ENCODE results near the gene SNHG17. TPM values are rescaled to one million over a fixed set of nuclear protein-coding genes. Genes with fewer than 3 reads are reported as not detected.

SNHG17 gene
- total RNA-seq, 2 experiments from 2014 or later = 154 to 159 TPM

- CTCF ChIA-PET = no interaction called here
- H3K9me3 Mint-ChIP-seq = no peaks in the 10 kb centered on the region
- no peaks in the 10 kb centered on the region for H3K4me1 Mint-ChIP-seq (ENCODE audit: low read depth)
- DNase-seq (no peak), ATAC-seq (no peak)
- intact Hi-C loops (cut with micrococcal nuclease) = no loop called here
- no peak overlapping the region for H3K27ac Mint-ChIP-seq
- no peak for TF ChIP-seq CTCF (IDR thresholded peaks at IDR 0.05)
- H3K4me3 Mint-ChIP-seq = no peak overlapping the region
- H3K36me3 Mint-ChIP-seq (ENCODE audit: low read depth) = peaks cover 52% of the 10 kb centered on the region
- POLR2A ChIA-PET = interaction anchor here (1.3 to 2.2 kb wide), 2 partner anchors 13 to 70 kb away, joined by 3 to 6 read pairs; no protein-coding TSS in a partner anchor
- no peaks in the 10 kb centered on the region for H3K27me3 Mint-ChIP-seq
Measured at GRCh38 chr20:38407321-38407720, 27.8 kb downstream of the SNHG17 start.

DNA sequence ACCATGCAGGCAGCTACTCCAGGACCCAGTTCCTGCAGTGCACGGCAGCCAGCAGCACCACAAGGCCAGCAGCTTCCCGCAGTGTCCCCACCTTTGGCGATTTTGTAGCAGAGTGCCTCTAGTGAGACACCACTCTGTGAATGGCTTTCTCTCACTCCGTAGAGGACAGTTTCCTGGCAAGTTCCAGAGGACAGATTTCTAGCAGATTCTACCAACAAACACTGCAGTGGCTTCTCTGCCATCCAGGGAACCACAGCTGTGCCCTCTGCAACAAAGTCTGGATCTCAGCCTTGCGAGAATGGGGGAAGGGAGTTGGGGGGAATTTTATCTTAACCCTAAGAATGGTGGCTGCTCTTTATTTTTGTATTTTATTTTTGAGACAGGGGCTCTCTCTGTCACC lies 28.7 kb downstream of the SNHG17 start:
- Mint-ChIP-seq H3K4me3 (no peak overlapping the region), H3K9me3 (no peaks in the 10 kb centered on the region), H3K27me3 (no peaks in the 10 kb centered on the region), H3K4me1 (ENCODE audit: low read depth) (no peaks in the 10 kb centered on the region), H3K27ac (no peak overlapping the region), H3K36me3 (ENCODE audit: low read depth) (peaks cover 46% of the 10 kb centered on the region)
- intact Hi-C loops (cut with micrococcal nuclease) = no loop called here
- no peak for ATAC-seq
- ChIA-PET CTCF (interaction anchor here (1.1 kb wide), 1 partner anchor 185 kb away, joined by 3 read pairs; no protein-coding TSS in a partner anchor), POLR2A (interaction anchor here (1.3 to 2.2 kb wide), 3 partner anchors 13 to 29 kb away, joined by 3 to 6 read pairs (median 5); partner anchors contain the start of gene SNHG17)
- DNase-seq = no peak
- no peak for TF ChIP-seq CTCF (IDR thresholded peaks at IDR 0.05)

DNA sequence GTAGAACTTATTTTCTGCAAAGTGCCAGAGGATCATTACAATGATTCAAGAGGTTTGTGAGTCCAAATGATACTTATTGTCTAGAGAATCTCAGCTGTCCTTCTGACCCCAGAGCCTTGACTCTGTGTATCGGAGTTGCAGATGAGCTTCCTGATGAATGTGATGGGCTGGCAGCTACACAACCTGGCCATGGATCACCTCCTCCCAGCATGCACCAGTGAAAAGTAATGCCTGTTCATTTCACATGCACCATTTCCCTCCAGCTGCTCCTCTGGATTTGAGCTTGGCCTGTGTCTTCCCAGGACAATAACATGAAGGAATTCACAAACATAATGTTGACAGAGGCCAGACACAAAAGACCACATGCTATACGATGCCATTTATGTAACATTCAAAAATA lies 30.0 kb downstream of the SNHG17 start:
- Mint-ChIP-seq H3K27ac (no peak overlapping the region), H3K4me3 (no peak overlapping the region), H3K9me3 (no peaks in the 10 kb centered on the region), H3K4me1 (ENCODE audit: low read depth) (no peaks in the 10 kb centered on the region), H3K36me3 (ENCODE audit: low read depth) (peaks cover 38% of the 10 kb centered on the region), H3K27me3 (no peaks in the 10 kb centered on the region)
- intact Hi-C loops (cut with micrococcal nuclease) = no loop called here
- no peak for TF ChIP-seq CTCF (IDR thresholded peaks at IDR 0.05)
- ChIA-PET POLR2A (interaction anchor here (1.3 to 1.7 kb wide), 3 partner anchors 11 to 30 kb away, joined by 3 to 5 read pairs (median 4); partner anchors contain the start of gene SNHG17), CTCF (no interaction called here)
- no peak for ATAC-seq
- no peak for DNase-seq

- no peaks in the 10 kb centered on the region for H3K27me3 Mint-ChIP-seq
- ATAC-seq = no peak
Measured at GRCh38 chr20:38404016-38404415, 31.1 kb downstream of the SNHG17 start.

GRCh38 chr20:38402816-38403215 lies 32.3 kb downstream of the SNHG17 start:
- ATAC-seq (no peak), DNase-seq (no peak)
- POLR2A ChIA-PET = no interaction called here
- intact Hi-C loops (cut with micrococcal nuclease) = no loop called here
- H3K36me3 Mint-ChIP-seq (ENCODE audit: low read depth) = peaks cover 24% of the 10 kb centered on the region
- no peaks in the 10 kb centered on the region for H3K27me3 Mint-ChIP-seq
- H3K4me3 Mint-ChIP-seq = no peak overlapping the region
- H3K27ac Mint-ChIP-seq = no peak overlapping the region
- H3K4me1 Mint-ChIP-seq (ENCODE audit: low read depth) = no peaks in the 10 kb centered on the region
- CTCF ChIA-PET = no interaction called here
- TF ChIP-seq CTCF (IDR thresholded peaks at IDR 0.05) = no peak
- no peaks in the 10 kb centered on the region for H3K9me3 Mint-ChIP-seq

More at GRCh38 chr20:38404016-38404415, 31.1 kb downstream of the SNHG17 start:
- ChIA-PET POLR2A (no interaction called here), CTCF (no interaction called here)
- no peak overlapping the region for H3K4me3 Mint-ChIP-seq
- no peak for TF ChIP-seq CTCF (IDR thresholded peaks at IDR 0.05)
- no peak overlapping the region for H3K27ac Mint-ChIP-seq
- intact Hi-C loops (cut with micrococcal nuclease) = no loop called here
- H3K9me3 Mint-ChIP-seq = no peaks in the 10 kb centered on the region
- no peaks in the 10 kb centered on the region for H3K4me1 Mint-ChIP-seq (ENCODE audit: low read depth)
- H3K36me3 Mint-ChIP-seq (ENCODE audit: low read depth) = peaks cover 35% of the 10 kb centered on the region
- no peak for DNase-seq
